ENCODE results near the gene MBP. TPM values are rescaled to one million over a fixed set of nuclear protein-coding genes. Genes with fewer than 3 reads are reported as not detected.

MBP gene
- total RNA-seq, 1 experiment from 2014 or later: 88.8 TPM

DNA sequence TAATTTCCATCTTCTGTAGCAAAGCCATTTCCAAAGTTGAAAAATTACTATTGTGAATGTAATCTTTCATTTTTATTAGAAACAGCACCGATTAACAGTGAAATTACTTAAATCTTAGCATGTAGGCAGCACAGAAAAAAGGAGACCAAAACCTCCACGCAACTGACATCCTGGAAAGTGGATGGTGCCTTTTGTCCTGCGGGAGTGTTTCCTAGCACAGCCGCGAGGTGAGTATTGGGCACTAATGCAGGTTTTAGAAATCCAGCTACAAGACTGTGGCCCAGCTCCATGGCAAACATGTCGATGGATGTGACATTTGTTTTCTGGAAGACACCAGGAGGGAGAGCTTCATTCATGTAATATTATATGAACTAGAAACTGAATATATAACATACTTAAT lies 86.9 kb downstream of the MBP start:
- POLR2A ChIA-PET: no interaction called here
- no peak overlapping the region for H3K27ac ChIP-seq (ENCODE audit: low read length)
- intact Hi-C loops (cut with micrococcal nuclease; ENCODE audit: unreplicated experiment) (no loop called here), in situ Hi-C loops (cut with HindIII; ENCODE audit: low pct_unique_long_range_greater_than_20kb, low sequenced_read_pairs) (no loop called here)
- H3K27me3 ChIP-seq (ENCODE audit: control insufficient read depth, insufficient read depth, low read length): no peaks in the 10 kb centered on the region
- H3K4me3 ChIP-seq (ENCODE audit: low read depth in 2 of 2, low read length in 2 of 2): no peak overlapping the region
- ATAC-seq (no peak), DNase-seq (ENCODE audit: low read depth, low spot score) (no peak)
- no peaks in the 10 kb centered on the region for H3K36me3 ChIP-seq (ENCODE audit: control insufficient read depth, insufficient read depth, low read length)
- no TSS peak for BruUV-seq (replicated peaks)
- no peaks in the 10 kb centered on the region for H3K9me3 ChIP-seq (ENCODE audit: control insufficient read depth, insufficient read depth, low read depth, low read length)
- H3K4me1 ChIP-seq (ENCODE audit: control insufficient read depth, insufficient read depth, low read length): peaks cover 8% of the 10 kb centered on the region; the same call in 1 of the 2 replicates
- TF ChIP-seq REST (IDR thresholded peaks at IDR 0.05; ENCODE audit: insufficient read depth in 1 of 2, low read depth in 2 of 2, low read length in 1 of 2): no peak
- CTCF ChIA-PET: interaction anchor here (1.2 kb wide), 1 partner anchor 9 kb away, joined by 3 read pairs; no protein-coding TSS in a partner anchor

- Histone ChIP-seq H3K9me3 (ENCODE audit: control insufficient read depth, insufficient read depth, low read depth, low read length) (no peaks in the 10 kb centered on the region), H3K36me3 (ENCODE audit: control insufficient read depth, insufficient read depth, low read length) (no peaks in the 10 kb centered on the region), H3K4me1 (ENCODE audit: control insufficient read depth, insufficient read depth, low read length) (peaks cover 8% of the 10 kb centered on the region; the same call in 1 of the 2 replicates), H3K27me3 (ENCODE audit: control insufficient read depth, insufficient read depth, low read length) (no peaks in the 10 kb centered on the region), H3K27ac (ENCODE audit: low read length) (no peak overlapping the region), H3K4me3 (ENCODE audit: low read depth in 2 of 2, low read length in 2 of 2) (no peak overlapping the region)
- TF ChIP-seq SIN3A (IDR thresholded peaks at IDR 0.05; ENCODE audit: borderline replicate concordance, insufficient read depth, low read depth, low read length): no peak
- TF ChIP-seq CTCF (IDR thresholded peaks at IDR 0.05): no peak
- no peak for TF ChIP-seq POLR2AphosphoS5 (IDR thresholded peaks at IDR 0.05; ENCODE audit: low read depth, low read length)
- TF ChIP-seq REST (IDR thresholded peaks at IDR 0.05; ENCODE audit: insufficient read depth in 1 of 2, low read depth in 2 of 2, low read length in 1 of 2): no peak
- TF ChIP-seq TCF7L2 (IDR thresholded peaks at IDR 0.05; ENCODE audit: low read depth, low read length): no peak
- ChIA-PET POLR2A (no interaction called here), CTCF (interaction anchor here (1.2 kb wide), 1 partner anchor 10 kb away, joined by 3 read pairs; no protein-coding TSS in a partner anchor)
- peak; percentile 28; the same call in 1 of the 2 replicates for ATAC-seq
- intact Hi-C loops (cut with micrococcal nuclease; ENCODE audit: unreplicated experiment): no loop called here
- in situ Hi-C loops (cut with HindIII; ENCODE audit: low pct_unique_long_range_greater_than_20kb, low sequenced_read_pairs): no loop called here
- no peak for DNase-seq (ENCODE audit: low read depth, low spot score)
- no TSS peak for BruUV-seq (replicated peaks)
Observed at GRCh38 chr18:77044866-77045664, 87.5 kb downstream of the MBP start.
